ENCODE measurements around the gene C6orf62. TPM values are rescaled to one million over a fixed set of nuclear protein-coding genes. Genes with fewer than 3 reads are reported as not detected.
A peak's percentile ranks its signal among the peaks of the same experiment; 100 is the strongest.

The C6orf62 gene
- total RNA-seq, 1 donor from 2014 or later = 155 TPM

DNA sequence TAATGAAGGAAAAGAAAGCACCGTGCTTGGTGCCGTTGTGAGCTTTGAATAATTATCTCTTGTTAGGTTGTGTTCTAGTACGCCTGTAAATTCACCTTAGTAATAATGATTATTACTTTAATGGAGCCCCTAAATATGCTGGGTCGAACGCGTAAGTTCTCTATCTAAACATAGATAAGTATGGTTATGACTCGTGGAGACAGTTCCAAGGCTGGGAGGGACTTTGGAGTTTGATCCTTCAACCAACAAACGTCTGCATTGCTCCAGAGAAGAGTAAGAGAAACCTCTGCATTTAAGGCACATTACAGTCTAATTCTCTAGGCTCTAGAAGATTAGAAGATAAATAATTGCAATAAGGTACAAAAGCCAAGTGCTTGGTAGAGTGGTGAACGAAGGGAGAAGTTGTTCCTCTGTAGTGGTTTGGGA is 51.6 kb downstream of the C6orf62 start:
- Mint-ChIP-seq H3K27me3 (ENCODE audit: unreplicated experiment) (peaks cover 7% of the 10 kb centered on the region), H3K4me1 (ENCODE audit: low read depth, unreplicated experiment) (peaks cover 32% of the 10 kb centered on the region)

GRCh38 chr6:24666641-24667377 is 52.1 kb downstream of the C6orf62 start, which contains the start of the genes ACOT13 and TDP2:
Gene ACOT13 (plus strand): TSS chr6:24667077. CDS start chr6:24667264, 187 bp downstream.
Gene TDP2 (minus strand): TSS chr6:24666899. CDS start chr6:24666862, 37 bp downstream.
- Mint-ChIP-seq H3K27me3 (ENCODE audit: unreplicated experiment) (peaks cover 7% of the 10 kb centered on the region), H3K4me1 (ENCODE audit: low read depth, unreplicated experiment) (peaks cover 35% of the 10 kb centered on the region), H3K36me3 (ENCODE audit: unreplicated experiment) (peaks cover 16% of the 10 kb centered on the region), H3K9me3 (ENCODE audit: unreplicated experiment) (peaks cover 19% of the 10 kb centered on the region), H3K27ac (ENCODE audit: unreplicated experiment) (peak within 1 kb of the TSS; percentile 89), H3K4me3 (ENCODE audit: unreplicated experiment) (peak within 1 kb of the TSS; percentile 98)
- TF ChIP-seq, protein P1, sequence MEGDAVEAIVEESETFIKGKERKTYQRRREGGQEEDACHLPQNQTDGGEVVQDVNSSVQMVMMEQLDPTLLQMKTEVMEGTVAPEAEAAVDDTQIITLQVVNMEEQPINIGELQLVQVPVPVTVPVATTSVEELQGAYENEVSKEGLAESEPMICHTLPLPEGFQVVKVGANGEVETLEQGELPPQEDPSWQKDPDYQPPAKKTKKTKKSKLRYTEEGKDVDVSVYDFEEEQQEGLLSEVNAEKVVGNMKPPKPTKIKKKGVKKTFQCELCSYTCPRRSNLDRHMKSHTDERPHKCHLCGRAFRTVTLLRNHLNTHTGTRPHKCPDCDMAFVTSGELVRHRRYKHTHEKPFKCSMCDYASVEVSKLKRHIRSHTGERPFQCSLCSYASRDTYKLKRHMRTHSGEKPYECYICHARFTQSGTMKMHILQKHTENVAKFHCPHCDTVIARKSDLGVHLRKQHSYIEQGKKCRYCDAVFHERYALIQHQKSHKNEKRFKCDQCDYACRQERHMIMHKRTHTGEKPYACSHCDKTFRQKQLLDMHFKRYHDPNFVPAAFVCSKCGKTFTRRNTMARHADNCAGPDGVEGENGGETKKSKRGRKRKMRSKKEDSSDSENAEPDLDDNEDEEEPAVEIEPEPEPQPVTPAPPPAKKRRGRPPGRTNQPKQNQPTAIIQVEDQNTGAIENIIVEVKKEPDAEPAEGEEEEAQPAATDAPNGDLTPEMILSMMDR (IDR thresholded peaks at IDR 0.05; ENCODE audit: partially characterized antibody, unreplicated experiment) = peak; percentile 58
- DNase-seq = peak; percentile 97

More for the DNA sequence above, 51.6 kb downstream of the C6orf62 start:
- Mint-ChIP-seq H3K27ac (ENCODE audit: unreplicated experiment) (peak overlapping the region; percentile 89), H3K36me3 (ENCODE audit: unreplicated experiment) (peaks cover 16% of the 10 kb centered on the region), H3K9me3 (ENCODE audit: unreplicated experiment) (peaks cover 18% of the 10 kb centered on the region), H3K4me3 (ENCODE audit: unreplicated experiment) (peak overlapping the region; percentile 98)
- no peak for DNase-seq
- TF ChIP-seq, protein P1 (IDR thresholded peaks at IDR 0.05; ENCODE audit: partially characterized antibody, unreplicated experiment) = no peak

- H3K27ac Mint-ChIP-seq (ENCODE audit: unreplicated experiment) = peak overlapping the region; percentile 89
- peaks cover 36% of the 10 kb centered on the region for H3K4me1 Mint-ChIP-seq (ENCODE audit: low read depth, unreplicated experiment)
- DNase-seq = peak; percentile 66
- peaks cover 7% of the 10 kb centered on the region for H3K27me3 Mint-ChIP-seq (ENCODE audit: unreplicated experiment)
- H3K36me3 Mint-ChIP-seq (ENCODE audit: unreplicated experiment) = peaks cover 16% of the 10 kb centered on the region
- peak overlapping the region; percentile 98 for H3K4me3 Mint-ChIP-seq (ENCODE audit: unreplicated experiment)
- H3K9me3 Mint-ChIP-seq (ENCODE audit: unreplicated experiment) = peaks cover 16% of the 10 kb centered on the region
- TF ChIP-seq, protein P1 (IDR thresholded peaks at IDR 0.05; ENCODE audit: partially characterized antibody, unreplicated experiment) = no peak
Measured at GRCh38 chr6:24666097-24666640, 52.8 kb downstream of the C6orf62 start.

DNA sequence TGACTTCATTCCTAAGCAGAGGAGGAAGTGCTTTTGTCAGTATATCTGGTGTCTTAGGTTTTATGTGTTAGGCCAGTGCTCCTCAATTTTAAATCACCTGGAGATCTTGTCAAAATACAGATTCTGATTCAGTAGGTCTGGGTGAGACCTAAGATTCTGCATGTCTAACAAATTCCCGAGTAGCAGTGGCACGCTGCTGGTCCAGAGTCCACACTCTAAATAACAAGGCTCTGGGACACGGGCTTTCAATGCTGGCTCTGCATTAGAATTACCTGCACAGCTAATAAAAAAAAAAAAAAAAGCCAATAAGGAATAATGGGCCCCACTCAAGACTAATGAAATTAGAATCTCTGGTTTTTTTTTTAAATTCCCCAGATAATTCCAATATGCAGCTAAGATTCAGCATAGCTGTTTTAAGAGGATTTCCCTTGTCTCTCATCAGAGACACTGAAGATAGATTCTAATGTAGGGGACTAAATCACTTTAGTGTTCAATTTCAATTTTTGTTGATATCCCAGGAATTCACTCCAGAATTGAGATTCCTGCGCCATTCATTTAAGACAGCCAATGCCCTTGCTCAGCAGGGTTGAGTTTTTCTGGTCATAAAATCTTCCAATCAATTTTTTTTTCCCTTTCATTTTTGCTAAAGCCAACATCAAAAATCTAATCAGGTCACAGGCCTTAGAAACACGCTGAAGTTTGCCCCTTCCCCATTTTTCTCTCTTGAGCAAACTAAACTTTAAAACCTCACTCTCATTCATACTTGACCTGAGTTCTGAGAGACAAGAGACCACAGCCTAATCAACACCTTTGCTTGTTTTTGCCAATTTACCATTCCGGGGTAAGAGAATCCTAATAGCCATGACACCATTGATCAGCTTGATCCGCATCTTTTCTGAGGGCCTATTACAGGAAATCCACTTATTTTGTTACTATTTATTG is 54.6 kb downstream of the C6orf62 start:
- peaks cover 13% of the 10 kb centered on the region for H3K9me3 Mint-ChIP-seq (ENCODE audit: unreplicated experiment)
- peak overlapping the region; percentile 40 for H3K27ac Mint-ChIP-seq (ENCODE audit: unreplicated experiment)
- TF ChIP-seq, protein P1 (IDR thresholded peaks at IDR 0.05; ENCODE audit: partially characterized antibody, unreplicated experiment) = no peak
- peak overlapping the region; percentile 98 for H3K4me3 Mint-ChIP-seq (ENCODE audit: unreplicated experiment)
- peaks cover 6% of the 10 kb centered on the region for H3K36me3 Mint-ChIP-seq (ENCODE audit: unreplicated experiment)
- H3K4me1 Mint-ChIP-seq (ENCODE audit: low read depth, unreplicated experiment) = peaks cover 40% of the 10 kb centered on the region
- DNase-seq = no peak
- H3K27me3 Mint-ChIP-seq (ENCODE audit: unreplicated experiment) = peaks cover 7% of the 10 kb centered on the region
